Breast epithelium (tissue), 3 donors: ENCODE data around the gene VSIR.

Experiments
- POLR2A ChIP-seq: fragments of 450-650 bp; IDR thresholded peaks from one replicate; pipeline ENCODE4 v1.6.1; 2016; ENCODE audit warnings: antibody characterized with exemption, mild to moderate bottlenecking, moderate library complexity
- TF ChIP-seq, protein P1 (sequence below), 3 donors: fragments of 450-650 bp; IDR thresholded peaks; one replicate each; pipeline ENCODE4 v1.5.1; 2016 to 2017; ENCODE audit warnings: antibody characterized with exemption in 3 of 3, mild to moderate bottlenecking in 3 of 3, moderate library complexity in 3 of 3

GRCh38 chr10:71708897-71709882 is 64.1 kb downstream of the VSIR start:
- TF ChIP-seq, protein P1, sequence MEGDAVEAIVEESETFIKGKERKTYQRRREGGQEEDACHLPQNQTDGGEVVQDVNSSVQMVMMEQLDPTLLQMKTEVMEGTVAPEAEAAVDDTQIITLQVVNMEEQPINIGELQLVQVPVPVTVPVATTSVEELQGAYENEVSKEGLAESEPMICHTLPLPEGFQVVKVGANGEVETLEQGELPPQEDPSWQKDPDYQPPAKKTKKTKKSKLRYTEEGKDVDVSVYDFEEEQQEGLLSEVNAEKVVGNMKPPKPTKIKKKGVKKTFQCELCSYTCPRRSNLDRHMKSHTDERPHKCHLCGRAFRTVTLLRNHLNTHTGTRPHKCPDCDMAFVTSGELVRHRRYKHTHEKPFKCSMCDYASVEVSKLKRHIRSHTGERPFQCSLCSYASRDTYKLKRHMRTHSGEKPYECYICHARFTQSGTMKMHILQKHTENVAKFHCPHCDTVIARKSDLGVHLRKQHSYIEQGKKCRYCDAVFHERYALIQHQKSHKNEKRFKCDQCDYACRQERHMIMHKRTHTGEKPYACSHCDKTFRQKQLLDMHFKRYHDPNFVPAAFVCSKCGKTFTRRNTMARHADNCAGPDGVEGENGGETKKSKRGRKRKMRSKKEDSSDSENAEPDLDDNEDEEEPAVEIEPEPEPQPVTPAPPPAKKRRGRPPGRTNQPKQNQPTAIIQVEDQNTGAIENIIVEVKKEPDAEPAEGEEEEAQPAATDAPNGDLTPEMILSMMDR (IDR thresholded peaks at IDR 0.05) = no peak
- TF ChIP-seq POLR2A = no peak
